ENCODE data around the gene TRPM3.

TRPM3 gene

GRCh38 chr9:71121275-71122021 is at the start of gene TRPM3:
TRPM3 (minus strand) TSS chr9:71121621; CDS start chr9:71121354, 267 bp downstream.
- no peak within 1 kb of the TSS for H3K4me3 ChIP-seq (ENCODE audit: low read depth, low read length)
- DNase-seq (ENCODE audit: low read depth), result no peak

GRCh38 chr9:71168418-71168817 is 47.0 kb upstream of the TRPM3 start:
- no peak overlapping the region for H3K4me3 ChIP-seq (ENCODE audit: low read depth, low read length)
- DNase-seq (ENCODE audit: low read depth), result no peak
- TF ChIP-seq CTCF (IDR thresholded peaks at IDR 0.05; ENCODE audit: insufficient read depth, low read depth, low read length, missing control alignments), result no peak

More at GRCh38 chr9:71121275-71122021, at the start of gene TRPM3:
- TF ChIP-seq CTCF (IDR thresholded peaks at IDR 0.05; ENCODE audit: insufficient read depth, low read depth, low read length, missing control alignments), result no peak

GRCh38 chr9:71162126-71162525 is 40.7 kb upstream of the TRPM3 start:
- no peak for TF ChIP-seq CTCF (IDR thresholded peaks at IDR 0.05; ENCODE audit: insufficient read depth, low read depth, low read length, missing control alignments)
- H3K4me3 ChIP-seq (ENCODE audit: low read depth, low read length), result no peak overlapping the region
- DNase-seq (ENCODE audit: low read depth), result no peak

DNA sequence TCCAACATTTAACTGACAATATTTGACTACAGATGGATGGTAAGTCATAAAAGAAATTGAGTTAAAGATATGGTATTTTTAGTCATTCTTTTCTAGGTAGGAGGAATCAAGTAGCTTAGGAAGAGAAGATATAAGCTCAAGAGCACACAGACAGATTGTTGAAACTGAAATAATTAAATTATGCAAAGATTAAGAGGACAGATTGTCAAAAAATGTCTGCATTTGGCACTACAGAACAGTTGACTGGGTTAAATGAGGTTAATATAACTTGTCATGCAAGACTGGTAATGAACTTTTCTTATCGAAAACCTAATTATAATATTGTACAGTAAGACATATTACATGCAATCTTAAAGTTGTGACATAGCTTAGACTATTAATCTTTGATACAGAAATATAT is 36.3 kb upstream of the TRPM3 start:
- no peak for TF ChIP-seq CTCF (IDR thresholded peaks at IDR 0.05; ENCODE audit: insufficient read depth, low read depth, low read length, missing control alignments)
- H3K4me3 ChIP-seq (ENCODE audit: low read depth, low read length), result no peak overlapping the region
- DNase-seq (ENCODE audit: low read depth), result no peak

GRCh38 chr9:71147368-71147767 is 25.9 kb upstream of the TRPM3 start:
- no peak for TF ChIP-seq CTCF (IDR thresholded peaks at IDR 0.05; ENCODE audit: insufficient read depth, low read depth, low read length, missing control alignments)
- no peak for DNase-seq (ENCODE audit: low read depth)
- no peak overlapping the region for H3K4me3 ChIP-seq (ENCODE audit: low read depth, low read length)

GRCh38 chr9:71146511-71146910 is 25.1 kb upstream of the TRPM3 start:
- TF ChIP-seq CTCF (IDR thresholded peaks at IDR 0.05; ENCODE audit: insufficient read depth, low read depth, low read length, missing control alignments), result no peak
- no peak overlapping the region for H3K4me3 ChIP-seq (ENCODE audit: low read depth, low read length)
- no peak for DNase-seq (ENCODE audit: low read depth)

- DNase-seq (ENCODE audit: low read depth), result no peak
Measured at GRCh38 chr9:71145179-71145578, 23.8 kb upstream of the TRPM3 start.

More at GRCh38 chr9:71145179-71145578, 23.8 kb upstream of the TRPM3 start:
- no peak overlapping the region for H3K4me3 ChIP-seq (ENCODE audit: low read depth, low read length)
- TF ChIP-seq CTCF (IDR thresholded peaks at IDR 0.05; ENCODE audit: insufficient read depth, low read depth, low read length, missing control alignments), result no peak
